ENCODE measurements around the gene ZNF532.

DNA sequence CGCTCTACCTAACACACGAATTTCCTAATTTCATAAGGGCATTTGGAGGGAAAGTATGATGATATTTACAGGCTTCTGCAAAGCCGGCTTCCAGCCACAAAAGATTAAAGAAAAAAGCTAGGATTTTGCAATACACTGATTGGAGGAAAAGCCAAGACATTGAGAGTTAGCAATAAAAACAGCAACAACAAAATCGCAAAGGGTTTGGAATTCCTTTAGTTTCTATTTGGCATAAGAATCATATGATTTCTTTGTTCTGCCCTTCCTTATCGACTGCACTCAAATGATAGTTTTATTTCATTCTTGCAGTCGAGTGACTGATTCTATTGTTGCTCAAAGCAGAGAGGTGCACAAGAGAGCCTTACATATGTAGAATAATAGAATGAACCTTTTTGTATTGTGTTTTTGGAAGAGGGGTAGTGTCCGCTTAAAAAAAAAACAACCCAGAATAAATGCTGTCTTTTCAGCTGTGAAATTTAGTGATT lies 3.9 kb upstream of the ZNF532 start:
- TF ChIP-seq, protein P1, sequence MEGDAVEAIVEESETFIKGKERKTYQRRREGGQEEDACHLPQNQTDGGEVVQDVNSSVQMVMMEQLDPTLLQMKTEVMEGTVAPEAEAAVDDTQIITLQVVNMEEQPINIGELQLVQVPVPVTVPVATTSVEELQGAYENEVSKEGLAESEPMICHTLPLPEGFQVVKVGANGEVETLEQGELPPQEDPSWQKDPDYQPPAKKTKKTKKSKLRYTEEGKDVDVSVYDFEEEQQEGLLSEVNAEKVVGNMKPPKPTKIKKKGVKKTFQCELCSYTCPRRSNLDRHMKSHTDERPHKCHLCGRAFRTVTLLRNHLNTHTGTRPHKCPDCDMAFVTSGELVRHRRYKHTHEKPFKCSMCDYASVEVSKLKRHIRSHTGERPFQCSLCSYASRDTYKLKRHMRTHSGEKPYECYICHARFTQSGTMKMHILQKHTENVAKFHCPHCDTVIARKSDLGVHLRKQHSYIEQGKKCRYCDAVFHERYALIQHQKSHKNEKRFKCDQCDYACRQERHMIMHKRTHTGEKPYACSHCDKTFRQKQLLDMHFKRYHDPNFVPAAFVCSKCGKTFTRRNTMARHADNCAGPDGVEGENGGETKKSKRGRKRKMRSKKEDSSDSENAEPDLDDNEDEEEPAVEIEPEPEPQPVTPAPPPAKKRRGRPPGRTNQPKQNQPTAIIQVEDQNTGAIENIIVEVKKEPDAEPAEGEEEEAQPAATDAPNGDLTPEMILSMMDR (CRISPR knock-in tag; IDR thresholded peaks at IDR 0.05): no peak
- TF ChIP-seq, protein P2, sequence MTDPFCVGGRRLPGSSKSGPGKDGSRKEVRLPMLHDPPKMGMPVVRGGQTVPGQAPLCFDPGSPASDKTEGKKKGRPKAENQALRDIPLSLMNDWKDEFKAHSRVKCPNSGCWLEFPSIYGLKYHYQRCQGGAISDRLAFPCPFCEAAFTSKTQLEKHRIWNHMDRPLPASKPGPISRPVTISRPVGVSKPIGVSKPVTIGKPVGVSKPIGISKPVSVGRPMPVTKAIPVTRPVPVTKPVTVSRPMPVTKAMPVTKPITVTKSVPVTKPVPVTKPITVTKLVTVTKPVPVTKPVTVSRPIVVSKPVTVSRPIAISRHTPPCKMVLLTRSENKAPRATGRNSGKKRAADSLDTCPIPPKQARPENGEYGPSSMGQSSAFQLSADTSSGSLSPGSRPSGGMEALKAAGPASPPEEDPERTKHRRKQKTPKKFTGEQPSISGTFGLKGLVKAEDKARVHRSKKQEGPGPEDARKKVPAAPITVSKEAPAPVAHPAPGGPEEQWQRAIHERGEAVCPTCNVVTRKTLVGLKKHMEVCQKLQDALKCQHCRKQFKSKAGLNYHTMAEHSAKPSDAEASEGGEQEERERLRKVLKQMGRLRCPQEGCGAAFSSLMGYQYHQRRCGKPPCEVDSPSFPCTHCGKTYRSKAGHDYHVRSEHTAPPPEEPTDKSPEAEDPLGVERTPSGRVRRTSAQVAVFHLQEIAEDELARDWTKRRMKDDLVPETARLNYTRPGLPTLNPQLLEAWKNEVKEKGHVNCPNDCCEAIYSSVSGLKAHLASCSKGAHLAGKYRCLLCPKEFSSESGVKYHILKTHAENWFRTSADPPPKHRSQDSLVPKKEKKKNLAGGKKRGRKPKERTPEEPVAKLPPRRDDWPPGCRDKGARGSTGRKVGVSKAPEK (CRISPR knock-in tag; IDR thresholded peaks at IDR 0.05; ENCODE audit: borderline replicate concordance): no peak
- no peak for TF ChIP-seq ZNF792 (CRISPR knock-in tag; IDR thresholded peaks at IDR 0.05)
- no peak for TF ChIP-seq SMC3 (IDR thresholded peaks at IDR 0.05; ENCODE audit: low read length)
- no peak for TF ChIP-seq TMF1 (CRISPR knock-in tag; IDR thresholded peaks at IDR 0.05; ENCODE audit: low read depth)
- TF ChIP-seq ZNF660 (CRISPR knock-in tag; IDR thresholded peaks at IDR 0.05; ENCODE audit: borderline replicate concordance, low read depth): no peak
- no peak for TF ChIP-seq HCFC1 (IDR thresholded peaks at IDR 0.05; ENCODE audit: low read depth, low read length)
- TF ChIP-seq ZNF530 (CRISPR knock-in tag; IDR thresholded peaks at IDR 0.05; ENCODE audit: low read depth): no peak
- TF ChIP-seq NFE2L2 (IDR thresholded peaks at IDR 0.05; ENCODE audit: low read length): no peak
- no peak for TF ChIP-seq EHMT2 (IDR thresholded peaks at IDR 0.05; ENCODE audit: borderline replicate concordance, low read depth, low read length)
- TF ChIP-seq ZNF205 (CRISPR knock-in tag; IDR thresholded peaks at IDR 0.05): no peak
- TF ChIP-seq KDM1A (CRISPR knock-in tag; IDR thresholded peaks at IDR 0.05): no peak
- TF ChIP-seq, protein P3, sequence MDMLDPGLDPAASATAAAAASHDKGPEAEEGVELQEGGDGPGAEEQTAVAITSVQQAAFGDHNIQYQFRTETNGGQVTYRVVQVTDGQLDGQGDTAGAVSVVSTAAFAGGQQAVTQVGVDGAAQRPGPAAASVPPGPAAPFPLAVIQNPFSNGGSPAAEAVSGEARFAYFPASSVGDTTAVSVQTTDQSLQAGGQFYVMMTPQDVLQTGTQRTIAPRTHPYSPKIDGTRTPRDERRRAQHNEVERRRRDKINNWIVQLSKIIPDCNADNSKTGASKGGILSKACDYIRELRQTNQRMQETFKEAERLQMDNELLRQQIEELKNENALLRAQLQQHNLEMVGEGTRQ (IDR thresholded peaks at IDR 0.05; ENCODE audit: low read depth, low read length): no peak
- TF ChIP-seq, protein P3 (CRISPR knock-in tag; IDR thresholded peaks at IDR 0.05; ENCODE audit: borderline replicate concordance): no peak
- no peak for TF ChIP-seq ZFP41 (CRISPR knock-in tag; IDR thresholded peaks at IDR 0.05; ENCODE audit: borderline replicate concordance)
